Omental fat pad (tissue), 4 donors: Measurements from ENCODE around the gene TMEM213. TPM values are rescaled to one million over a fixed set of nuclear protein-coding genes. Genes with fewer than 3 reads are reported as not detected.
"Not testable (repeated sequence)": the region's sequence is repeated elsewhere in the genome, so short reads cannot be mapped to it uniquely, and the experiment has no call there.

ENCODE experiments used
- ATAC-seq: fragments of 150-250 bp; one replicate; pipeline ENCODE4 v1.9.1; 2016; ENCODE audit warnings: mild to moderate bottlenecking, moderate library complexity; ENCODE audit not compliant: low FRiP score
- DNase-seq: peaks from one replicate; pipeline ENCODE4 v3.0.0-alpha.2; 2019; ENCODE audit warnings: low spot score
- total RNA-seq, 4 donors: library from RNA; depleted of rRNA; stranded (reverse); fragments of >200 nt; gene quantifications; one replicate each; pipeline ENCODE4 v1.1.0, GENCODE V29; 2016
- TF ChIP-seq, protein P1 (sequence below), 3 donors: fragments of 450-650 bp; IDR thresholded peaks; one replicate each; pipeline ENCODE4 v1.5.1; 2016 to 2017; ENCODE audit warnings: antibody characterized with exemption in 3 of 3, mild to moderate bottlenecking in 3 of 3, moderate library complexity in 2 of 3

Gene TMEM213
- total RNA-seq, 4 donors from 2014 or later: not detected

DNA sequence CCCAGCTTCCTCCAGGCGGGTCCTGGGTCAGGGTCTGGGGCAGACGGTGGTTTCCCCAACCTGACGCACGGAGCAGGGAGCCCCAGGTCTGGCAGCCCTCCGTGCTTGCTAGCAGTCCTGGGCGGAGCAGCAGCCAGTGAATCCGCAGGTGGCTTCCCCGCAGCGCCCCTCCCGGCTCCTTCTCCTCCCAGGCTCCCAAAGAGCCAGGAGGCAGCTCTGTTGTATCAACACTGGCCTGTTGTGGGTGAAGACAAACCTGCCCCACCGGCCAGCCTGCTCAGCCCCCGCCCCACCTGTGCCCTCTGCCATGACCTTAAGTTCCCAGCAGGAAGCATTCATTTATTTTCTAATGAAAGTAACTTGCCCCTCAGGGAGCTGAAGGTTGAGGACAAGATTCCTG lies 24.0 kb upstream of the TMEM213 start:
- TF ChIP-seq, protein P1, sequence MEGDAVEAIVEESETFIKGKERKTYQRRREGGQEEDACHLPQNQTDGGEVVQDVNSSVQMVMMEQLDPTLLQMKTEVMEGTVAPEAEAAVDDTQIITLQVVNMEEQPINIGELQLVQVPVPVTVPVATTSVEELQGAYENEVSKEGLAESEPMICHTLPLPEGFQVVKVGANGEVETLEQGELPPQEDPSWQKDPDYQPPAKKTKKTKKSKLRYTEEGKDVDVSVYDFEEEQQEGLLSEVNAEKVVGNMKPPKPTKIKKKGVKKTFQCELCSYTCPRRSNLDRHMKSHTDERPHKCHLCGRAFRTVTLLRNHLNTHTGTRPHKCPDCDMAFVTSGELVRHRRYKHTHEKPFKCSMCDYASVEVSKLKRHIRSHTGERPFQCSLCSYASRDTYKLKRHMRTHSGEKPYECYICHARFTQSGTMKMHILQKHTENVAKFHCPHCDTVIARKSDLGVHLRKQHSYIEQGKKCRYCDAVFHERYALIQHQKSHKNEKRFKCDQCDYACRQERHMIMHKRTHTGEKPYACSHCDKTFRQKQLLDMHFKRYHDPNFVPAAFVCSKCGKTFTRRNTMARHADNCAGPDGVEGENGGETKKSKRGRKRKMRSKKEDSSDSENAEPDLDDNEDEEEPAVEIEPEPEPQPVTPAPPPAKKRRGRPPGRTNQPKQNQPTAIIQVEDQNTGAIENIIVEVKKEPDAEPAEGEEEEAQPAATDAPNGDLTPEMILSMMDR (IDR thresholded peaks at IDR 0.05): no peak
- no peak for DNase-seq
- no peak for ATAC-seq

GRCh38 chr7:138776166-138776833 lies 21.5 kb upstream of the TMEM213 start:
- ATAC-seq: no peak
- TF ChIP-seq, protein P1 (IDR thresholded peaks at IDR 0.05): no peak
- no peak for DNase-seq

DNA sequence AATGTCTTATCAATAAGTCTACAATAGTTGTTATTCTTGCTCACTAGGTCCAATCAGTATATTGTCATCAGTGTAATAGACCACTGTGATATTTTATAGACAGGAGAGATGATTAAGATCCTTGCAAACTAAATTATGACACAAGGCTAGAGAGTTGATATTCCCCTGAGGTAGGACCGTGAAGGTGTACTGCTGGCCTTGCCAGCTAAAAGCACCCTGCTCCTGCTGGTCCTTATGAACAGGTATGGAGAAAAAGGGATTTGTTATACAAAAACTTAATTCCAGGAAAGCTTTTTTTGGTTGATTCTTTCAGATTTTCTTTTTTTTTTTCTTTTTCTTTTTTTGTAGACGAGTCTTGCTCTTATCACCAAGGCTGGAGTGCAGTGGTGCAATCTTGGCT lies 16.8 kb upstream of the TMEM213 start:
- no peak for DNase-seq
- TF ChIP-seq, protein P1 (IDR thresholded peaks at IDR 0.05): no peak
- ATAC-seq: no peak

GRCh38 chr7:138784692-138785091 lies 13.1 kb upstream of the TMEM213 start:
- ATAC-seq (no peak), DNase-seq (no peak)
- TF ChIP-seq, protein P1 (IDR thresholded peaks at IDR 0.05): no peak

DNA sequence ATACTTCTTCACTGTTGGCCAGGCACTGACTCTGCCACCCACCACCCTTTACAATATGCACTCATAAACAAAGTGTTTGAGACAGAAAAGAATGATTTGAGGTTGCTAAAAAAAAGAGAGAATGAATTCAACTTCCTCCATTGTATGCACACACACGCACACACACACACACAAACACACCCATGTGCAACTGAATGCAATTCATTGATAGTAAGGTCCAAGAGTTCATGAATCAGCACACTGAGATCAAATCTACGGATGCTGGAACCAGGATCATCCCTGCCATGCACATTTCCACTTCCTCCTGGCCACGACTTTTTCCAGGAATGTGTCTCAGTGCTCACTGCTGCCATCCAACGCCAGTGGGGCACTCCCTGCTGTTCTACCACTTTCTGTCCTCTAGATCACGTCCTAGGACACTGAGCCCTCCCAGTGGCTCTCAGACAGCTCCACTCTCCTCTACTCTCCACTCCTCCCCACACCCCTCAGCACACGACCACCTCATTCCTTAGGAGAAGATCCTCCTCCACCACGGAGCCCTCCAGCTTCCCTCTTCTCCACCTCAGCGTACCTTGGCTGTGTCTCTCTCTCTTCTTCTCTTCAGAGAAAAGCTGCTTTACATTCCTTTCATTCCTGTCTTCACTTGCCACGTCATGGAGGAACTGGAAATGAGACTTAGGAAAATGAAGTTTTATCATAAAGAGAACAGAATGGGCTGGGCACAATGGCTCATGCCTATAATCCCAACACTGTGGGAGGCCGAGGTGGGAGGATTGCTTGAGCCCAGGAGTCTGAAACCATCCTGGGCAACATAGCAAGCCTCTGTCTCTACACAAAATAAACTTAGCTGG lies 12.0 kb upstream of the TMEM213 start:
- DNase-seq: no peak
- TF ChIP-seq, protein P1 (IDR thresholded peaks at IDR 0.05): no peak
- ATAC-seq: no peak

- DNase-seq (no peak), ATAC-seq (no peak)
- TF ChIP-seq, protein P1 (IDR thresholded peaks at IDR 0.05): no peak
Measured at GRCh38 chr7:138796038-138796615, 1.7 kb upstream of the TMEM213 start.

GRCh38 chr7:138797046-138797445 lies 748 bp upstream of the TMEM213 start:
- not testable (repeated sequence) for DNase-seq, ATAC-seq
